ENCODE data around the gene SMIM7.

Gene SMIM7

GRCh38 chr19:16645140-16645539 lies 14.8 kb downstream of the SMIM7 start:
- H4K5ac ChIP-seq (ENCODE audit: low read length), result no peak overlapping the region
- H2BK15ac ChIP-seq (replicated peaks; ENCODE audit: low read depth), result no peak overlapping the region
- no peak overlapping the region for H2AK5ac ChIP-seq (ENCODE audit: low read length)
- no peak overlapping the region for H3K23ac ChIP-seq (ENCODE audit: low read length)
- H3K79me2 ChIP-seq (ENCODE audit: control insufficient read depth, insufficient read depth, low read length), result peaks cover 3% of the 10 kb centered on the region
- no peaks in the 10 kb centered on the region for H3K27me3 ChIP-seq (ENCODE audit: insufficient read depth, low read length, poor library complexity)
- H3K36me3 ChIP-seq (ENCODE audit: control insufficient read depth, insufficient read depth, low read length), result peaks cover 20% of the 10 kb centered on the region
- no peak overlapping the region for H3K18ac ChIP-seq (ENCODE audit: low read length)
- H3K4me2 ChIP-seq (ENCODE audit: low read length), result no peak overlapping the region
- H3K9ac ChIP-seq (ENCODE audit: low read length), result no peak overlapping the region
- H3K27ac ChIP-seq (ENCODE audit: low read depth, low read length), result no peak overlapping the region
- no peak overlapping the region for H3K56ac ChIP-seq (ENCODE audit: low read length)
- no peak overlapping the region for H2BK5ac ChIP-seq (ENCODE audit: low read length)
- peaks cover 4% of the 10 kb centered on the region for H3K79me1 ChIP-seq (ENCODE audit: low read length)
- no peak overlapping the region for H2BK120ac ChIP-seq (ENCODE audit: low read depth, low read length)
- H3K4me1 ChIP-seq (ENCODE audit: control insufficient read depth, low read depth, low read length), result no peaks in the 10 kb centered on the region
- no peak overlapping the region for H3K4me3 ChIP-seq (ENCODE audit: low read length)
- H4K8ac ChIP-seq (ENCODE audit: low read depth, low read length), result no peak overlapping the region
- WGBS (ENCODE audit: extremely low coverage, insufficient coverage, low lambda C conversion rate), result no CpG with 5 or more reads among the region's 9 CpGs
- H3K4ac ChIP-seq (ENCODE audit: low read depth, low read length), result no peak overlapping the region
- no peak for DNase-seq

GRCh38 chr19:16641695-16642094 lies 18.2 kb downstream of the SMIM7 start:
- Histone ChIP-seq H3K79me2 (ENCODE audit: control insufficient read depth, insufficient read depth, low read length) (peaks cover 9% of the 10 kb centered on the region), H3K36me3 (ENCODE audit: control insufficient read depth, insufficient read depth, low read length) (peaks cover 17% of the 10 kb centered on the region), H4K5ac (ENCODE audit: low read length) (no peak overlapping the region), H3K23ac (ENCODE audit: low read length) (no peak overlapping the region), H4K8ac (ENCODE audit: low read depth, low read length) (no peak overlapping the region), H3K79me1 (ENCODE audit: low read length) (peaks cover 7% of the 10 kb centered on the region), H3K27me3 (ENCODE audit: insufficient read depth, low read length, poor library complexity) (no peaks in the 10 kb centered on the region), H3K27ac (ENCODE audit: low read depth, low read length) (no peak overlapping the region), H2BK5ac (ENCODE audit: low read length) (no peak overlapping the region), H3K4me2 (ENCODE audit: low read length) (no peak overlapping the region), H3K4me1 (ENCODE audit: control insufficient read depth, low read depth, low read length) (no peaks in the 10 kb centered on the region), H2BK120ac (ENCODE audit: low read depth, low read length) (no peak overlapping the region), H3K18ac (ENCODE audit: low read length) (no peak overlapping the region), H3K4ac (ENCODE audit: low read depth, low read length) (no peak overlapping the region), H3K9ac (ENCODE audit: low read length) (no peak overlapping the region), H3K56ac (ENCODE audit: low read length) (no peak overlapping the region), H3K4me3 (ENCODE audit: low read length) (no peak overlapping the region), H2BK15ac (replicated peaks; ENCODE audit: low read depth) (no peak overlapping the region), H2AK5ac (ENCODE audit: low read length) (no peak overlapping the region)
- DNase-seq, result no peak
- WGBS (ENCODE audit: extremely low coverage, insufficient coverage, low lambda C conversion rate), result no CpG with 5 or more reads among the region's 10 CpGs

- no peak overlapping the region for H3K23ac ChIP-seq (ENCODE audit: low read length)
- H3K4me1 ChIP-seq (ENCODE audit: control insufficient read depth, low read depth, low read length), result no peaks in the 10 kb centered on the region
- H3K56ac ChIP-seq (ENCODE audit: low read length), result no peak overlapping the region
- H4K8ac ChIP-seq (ENCODE audit: low read depth, low read length), result no peak overlapping the region
- no peak overlapping the region for H3K4me3 ChIP-seq (ENCODE audit: low read length)
- no peak overlapping the region for H3K18ac ChIP-seq (ENCODE audit: low read length)
- WGBS (ENCODE audit: extremely low coverage, insufficient coverage, low lambda C conversion rate), result no CpG with 5 or more reads among the region's 1 CpG
- H4K5ac ChIP-seq (ENCODE audit: low read length), result no peak overlapping the region
- no peak overlapping the region for H2BK120ac ChIP-seq (ENCODE audit: low read depth, low read length)
- H3K27ac ChIP-seq (ENCODE audit: low read depth, low read length), result no peak overlapping the region
- no peak overlapping the region for H3K9ac ChIP-seq (ENCODE audit: low read length)
- H2BK5ac ChIP-seq (ENCODE audit: low read length), result no peak overlapping the region
- H3K27me3 ChIP-seq (ENCODE audit: insufficient read depth, low read length, poor library complexity), result no peaks in the 10 kb centered on the region
- H2BK15ac ChIP-seq (replicated peaks; ENCODE audit: low read depth), result no peak overlapping the region
- H2AK5ac ChIP-seq (ENCODE audit: low read length), result no peak overlapping the region
- peaks cover 14% of the 10 kb centered on the region for H3K36me3 ChIP-seq (ENCODE audit: control insufficient read depth, insufficient read depth, low read length)
- H3K4me2 ChIP-seq (ENCODE audit: low read length), result no peak overlapping the region
- peaks cover 7% of the 10 kb centered on the region for H3K79me1 ChIP-seq (ENCODE audit: low read length)
- no peak overlapping the region for H3K4ac ChIP-seq (ENCODE audit: low read depth, low read length)
- peaks cover 9% of the 10 kb centered on the region for H3K79me2 ChIP-seq (ENCODE audit: control insufficient read depth, insufficient read depth, low read length)
- no peak for DNase-seq
Measured at GRCh38 chr19:16640951-16641350, 19.0 kb downstream of the SMIM7 start.

DNA sequence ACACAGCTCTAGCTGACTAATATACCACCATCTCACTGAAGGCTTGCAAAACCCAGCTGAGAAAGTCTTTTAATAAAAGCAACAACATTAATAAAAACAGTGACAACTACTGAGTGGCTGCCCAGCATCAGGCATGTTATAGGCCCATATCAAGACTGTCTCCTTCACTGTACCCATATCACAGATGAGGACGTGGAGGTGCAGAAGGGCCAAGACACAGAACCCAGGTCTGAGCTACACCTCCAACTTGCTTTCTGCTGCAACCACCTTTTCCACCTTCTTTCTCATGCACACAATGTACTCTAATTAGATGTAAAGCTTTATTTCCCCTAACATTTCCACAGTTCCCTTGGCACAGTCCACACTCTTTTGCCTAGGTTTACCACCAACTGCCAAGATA lies 21.3 kb downstream of the SMIM7 start:
- no peak for DNase-seq
- Histone ChIP-seq H3K27me3 (ENCODE audit: insufficient read depth, low read length, poor library complexity) (no peaks in the 10 kb centered on the region), H3K4me2 (ENCODE audit: low read length) (no peak overlapping the region), H3K18ac (ENCODE audit: low read length) (no peak overlapping the region), H3K79me2 (ENCODE audit: control insufficient read depth, insufficient read depth, low read length) (peaks cover 6% of the 10 kb centered on the region), H3K4me3 (ENCODE audit: low read length) (no peak overlapping the region), H3K56ac (ENCODE audit: low read length) (no peak overlapping the region), H3K36me3 (ENCODE audit: control insufficient read depth, insufficient read depth, low read length) (peaks cover 4% of the 10 kb centered on the region), H3K79me1 (ENCODE audit: low read length) (peaks cover 5% of the 10 kb centered on the region), H4K5ac (ENCODE audit: low read length) (no peak overlapping the region), H3K4me1 (ENCODE audit: control insufficient read depth, low read depth, low read length) (no peaks in the 10 kb centered on the region), H3K9ac (ENCODE audit: low read length) (no peak overlapping the region), H3K23ac (ENCODE audit: low read length) (no peak overlapping the region), H4K8ac (ENCODE audit: low read depth, low read length) (no peak overlapping the region), H3K4ac (ENCODE audit: low read depth, low read length) (no peak overlapping the region), H2BK5ac (ENCODE audit: low read length) (no peak overlapping the region), H2AK5ac (ENCODE audit: low read length) (no peak overlapping the region), H2BK15ac (replicated peaks; ENCODE audit: low read depth) (no peak overlapping the region), H2BK120ac (ENCODE audit: low read depth, low read length) (no peak overlapping the region), H3K27ac (ENCODE audit: low read depth, low read length) (no peak overlapping the region)
- no CpG with 5 or more reads among the region's 1 CpG for WGBS (ENCODE audit: extremely low coverage, insufficient coverage, low lambda C conversion rate)

GRCh38 chr19:16637535-16637934 lies 22.4 kb downstream of the SMIM7 start:
- H3K36me3 ChIP-seq (ENCODE audit: control insufficient read depth, insufficient read depth, low read length), result peaks cover 3% of the 10 kb centered on the region

GRCh38 chr19:16631465-16631864 lies 28.5 kb downstream of the SMIM7 start:
- H4K8ac ChIP-seq (ENCODE audit: low read depth, low read length), result no peak overlapping the region
- no peak overlapping the region for H2BK120ac ChIP-seq (ENCODE audit: low read depth, low read length)
- peaks cover 4% of the 10 kb centered on the region for H3K79me1 ChIP-seq (ENCODE audit: low read length)
- H3K4me1 ChIP-seq (ENCODE audit: control insufficient read depth, low read depth, low read length), result peaks cover 2% of the 10 kb centered on the region
- no CpG with 5 or more reads among the region's 6 CpGs for WGBS (ENCODE audit: extremely low coverage, insufficient coverage, low lambda C conversion rate)
- no peak overlapping the region for H3K4me3 ChIP-seq (ENCODE audit: low read length)
- no peak overlapping the region for H3K18ac ChIP-seq (ENCODE audit: low read length)
- H3K56ac ChIP-seq (ENCODE audit: low read length), result no peak overlapping the region
- no peak overlapping the region for H2AK5ac ChIP-seq (ENCODE audit: low read length)
- H3K79me2 ChIP-seq (ENCODE audit: control insufficient read depth, insufficient read depth, low read length), result peaks cover 12% of the 10 kb centered on the region
- no peak overlapping the region for H4K5ac ChIP-seq (ENCODE audit: low read length)
- H3K4me2 ChIP-seq (ENCODE audit: low read length), result no peak overlapping the region
- no peaks in the 10 kb centered on the region for H3K27me3 ChIP-seq (ENCODE audit: insufficient read depth, low read length, poor library complexity)
- H3K4ac ChIP-seq (ENCODE audit: low read depth, low read length), result no peak overlapping the region
- H2BK5ac ChIP-seq (ENCODE audit: low read length), result no peak overlapping the region
- no peak overlapping the region for H2BK15ac ChIP-seq (replicated peaks; ENCODE audit: low read depth)
- no peak overlapping the region for H3K27ac ChIP-seq (ENCODE audit: low read depth, low read length)
- H3K9ac ChIP-seq (ENCODE audit: low read length), result no peak overlapping the region
- peaks cover 4% of the 10 kb centered on the region for H3K36me3 ChIP-seq (ENCODE audit: control insufficient read depth, insufficient read depth, low read length)
- no peak overlapping the region for H3K23ac ChIP-seq (ENCODE audit: low read length)
- no peak for DNase-seq

More at GRCh38 chr19:16637535-16637934, 22.4 kb downstream of the SMIM7 start:
- Histone ChIP-seq H4K8ac (ENCODE audit: low read depth, low read length) (no peak overlapping the region), H3K18ac (ENCODE audit: low read length) (no peak overlapping the region), H3K27ac (ENCODE audit: low read depth, low read length) (no peak overlapping the region), H3K27me3 (ENCODE audit: insufficient read depth, low read length, poor library complexity) (no peaks in the 10 kb centered on the region), H3K79me1 (ENCODE audit: low read length) (peaks cover 5% of the 10 kb centered on the region), H2BK15ac (replicated peaks; ENCODE audit: low read depth) (no peak overlapping the region), H3K4ac (ENCODE audit: low read depth, low read length) (no peak overlapping the region), H4K5ac (ENCODE audit: low read length) (no peak overlapping the region), H3K23ac (ENCODE audit: low read length) (no peak overlapping the region), H2AK5ac (ENCODE audit: low read length) (no peak overlapping the region), H3K79me2 (ENCODE audit: control insufficient read depth, insufficient read depth, low read length) (peaks cover 6% of the 10 kb centered on the region), H2BK120ac (ENCODE audit: low read depth, low read length) (no peak overlapping the region), H3K56ac (ENCODE audit: low read length) (no peak overlapping the region), H3K4me3 (ENCODE audit: low read length) (no peak overlapping the region), H3K9ac (ENCODE audit: low read length) (no peak overlapping the region), H3K4me2 (ENCODE audit: low read length) (no peak overlapping the region), H3K4me1 (ENCODE audit: control insufficient read depth, low read depth, low read length) (no peaks in the 10 kb centered on the region), H2BK5ac (ENCODE audit: low read length) (no peak overlapping the region)
- peak; percentile 33 for DNase-seq

All from mesendoderm (in vitro differentiated cells).